H9 (cell line): ENCODE results near the gene STRIT1. TPM values are rescaled to one million over a fixed set of nuclear protein-coding genes. Genes with fewer than 3 reads are reported as not detected.

Source experiments
- DNase-seq: peaks from one replicate; pipeline ENCODE4 v3.0.0-alpha.2; 2017
- H2AFZ ChIP-seq: one replicate; pipeline ENCODE4 v1.6.1; 2013; ENCODE audit warnings: mild to moderate bottlenecking, low read length, control low read depth, moderate library complexity
- H2AK5ac ChIP-seq: 2 replicates; pipeline ENCODE4 v1.6.1; 2013; ENCODE audit warnings: low read length, control low read depth, mixed read lengths; ENCODE audit not compliant: insufficient read length
- H2BK120ac ChIP-seq: one replicate; pipeline ENCODE4 v1.6.1; 2013; ENCODE audit warnings: low read depth, mild to moderate bottlenecking, low read length, control low read depth, inconsistent platforms; ENCODE audit not compliant: poor library complexity, severe bottlenecking
- H2BK12ac ChIP-seq: 2 replicates; pipeline ENCODE4 v1.6.1; 2013; ENCODE audit warnings: low read length, control low read depth, mixed read lengths, low read depth; ENCODE audit not compliant: insufficient read length
- H2BK15ac ChIP-seq: 2 replicates; pipeline ENCODE4 v1.6.1; 2013; ENCODE audit warnings: low read depth, low read length, control low read depth
- H2BK20ac ChIP-seq: one replicate; pipeline ENCODE4 v1.6.1; 2013; ENCODE audit warnings: low read depth, mild to moderate bottlenecking, low read length, control low read depth, inconsistent platforms; ENCODE audit not compliant: poor library complexity, severe bottlenecking
- H2BK5ac ChIP-seq: 2 replicates; pipeline ENCODE4 v1.6.1; 2013; ENCODE audit warnings: low read length, control low read depth, mixed read lengths; ENCODE audit not compliant: insufficient read length
- H3K14ac ChIP-seq: 2 replicates; pipeline ENCODE4 v1.6.1; 2013; ENCODE audit warnings: low read length, control low read depth; ENCODE audit not compliant: insufficient read depth
- H3K18ac ChIP-seq: 2 replicates; pipeline ENCODE4 v1.6.1; 2013; ENCODE audit warnings: low read depth, mild to moderate bottlenecking, mixed read lengths, low read length, control low read depth; ENCODE audit not compliant: insufficient read length
- H3K23ac ChIP-seq: 2 replicates; pipeline ENCODE4 v1.6.1; 2013; ENCODE audit warnings: low read length, control low read depth, mixed read lengths, low read depth; ENCODE audit not compliant: insufficient read length
- H3K23me2 ChIP-seq: 2 replicates; pipeline ENCODE4 v1.6.1; 2013; ENCODE audit warnings: low read depth, mild to moderate bottlenecking, mixed read lengths, low read length, control low read depth; ENCODE audit not compliant: insufficient read length, poor library complexity, severe bottlenecking
- H3K27ac ChIP-seq: 2 replicates; pipeline ENCODE4 v1.5.1; 2013; ENCODE audit warnings: low read length, control low read depth, mixed read lengths, low read depth; ENCODE audit not compliant: insufficient read length
- H3K27me3 ChIP-seq: 2 replicates; pipeline ENCODE4 v1.6.1; 2013; ENCODE audit warnings: low read length, control low read depth, inconsistent platforms; ENCODE audit not compliant: insufficient read depth
- H3K4ac ChIP-seq: 2 replicates; pipeline ENCODE4 v1.6.1; 2013; ENCODE audit warnings: low read depth, mild to moderate bottlenecking, control low read depth, inconsistent platforms, low read length, moderate library complexity
- H3K4me1 ChIP-seq: 2 replicates; pipeline ENCODE4 v1.6.1; 2013; ENCODE audit warnings: low read length, control low read depth, inconsistent platforms; ENCODE audit not compliant: insufficient read depth
- H3K4me2 ChIP-seq: 2 replicates; pipeline ENCODE4 v1.6.1; 2013; ENCODE audit warnings: low read length, control low read depth, mixed read lengths; ENCODE audit not compliant: insufficient read length, insufficient read depth
- H3K56ac ChIP-seq: 2 replicates; pipeline ENCODE4 v1.6.1; 2013; ENCODE audit warnings: low read depth, mild to moderate bottlenecking, mixed read lengths, low read length, control low read depth; ENCODE audit not compliant: insufficient read length
- H3K79me1 ChIP-seq: 2 replicates; pipeline ENCODE4 v1.6.1; 2013; ENCODE audit warnings: low read depth, mild to moderate bottlenecking, moderate library complexity, low read length, control low read depth, inconsistent platforms; ENCODE audit not compliant: insufficient read depth, poor library complexity, severe bottlenecking
- H3K79me2 ChIP-seq: 2 replicates; pipeline ENCODE4 v1.6.1; 2013; ENCODE audit warnings: low read length, control low read depth, inconsistent platforms; ENCODE audit not compliant: insufficient read depth
- H3K9ac ChIP-seq: 2 replicates; pipeline ENCODE4 v1.6.1; 2013; ENCODE audit warnings: low read length, control low read depth, mixed read lengths; ENCODE audit not compliant: insufficient read length; ENCODE audit errors: extremely low read depth
- H3K9me3 ChIP-seq: one replicate; pipeline ENCODE4 v1.6.1; 2013; ENCODE audit warnings: low read depth, low read length, inconsistent platforms; ENCODE audit not compliant: control insufficient read depth
- H3T11ph ChIP-seq: one replicate; pipeline ENCODE4 v1.6.1; 2013; ENCODE audit warnings: mild to moderate bottlenecking, low read length, control low read depth, inconsistent platforms
- H4K20me1 ChIP-seq: one replicate; pipeline ENCODE4 v1.6.1; 2013; ENCODE audit not compliant: control insufficient read depth, insufficient read length, insufficient read depth
- H4K5ac ChIP-seq: 2 replicates; pipeline ENCODE4 v1.6.1; 2013; ENCODE audit warnings: low read depth, mild to moderate bottlenecking, mixed read lengths, low read length, control low read depth; ENCODE audit not compliant: insufficient read length
- H4K8ac ChIP-seq: replicated peaks from 2 replicates; pipeline ENCODE4 v1.6.1; 2013; ENCODE audit warnings: low read length, control low read depth, mixed read lengths, low read depth; ENCODE audit not compliant: insufficient read length
- H4K91ac ChIP-seq: 2 replicates; pipeline ENCODE4 v1.6.1; 2013; ENCODE audit warnings: low read depth, mild to moderate bottlenecking, moderate library complexity, mixed read lengths, low read length, control low read depth; ENCODE audit not compliant: insufficient read length
- H3K27ac Mint-ChIP-seq, 3 experiments: 2 replicates in 2 of 3; 3 replicates in 1 of 3; pipeline ENCODE4 v1.8.0; 2020 to 2021; ENCODE audit warnings: mixed read lengths in 3 of 3, mild to moderate bottlenecking in 1 of 3, moderate library complexity in 1 of 3
- H3K27me3 Mint-ChIP-seq: 2 replicates; pipeline ENCODE4 v1.8.0; 2021; ENCODE audit warnings: low read depth, mild to moderate bottlenecking, moderate library complexity, mixed read lengths
- H3K36me3 Mint-ChIP-seq, 3 experiments: 2 replicates in 2 of 3; 3 replicates in 1 of 3; pipeline ENCODE4 v1.8.0; 2020 to 2021; ENCODE audit warnings: low read depth in 3 of 3, mixed read lengths in 3 of 3; ENCODE audit not compliant: insufficient read depth in 1 of 3
- H3K4me1 Mint-ChIP-seq, 2 experiments: 2 replicates each; pipeline ENCODE4 v1.8.0; 2020; ENCODE audit warnings: mixed read lengths in 2 of 2
- H3K4me3 Mint-ChIP-seq, 2 experiments: 2 replicates in 1 of 2; 3 replicates in 1 of 2; pipeline ENCODE4 v1.8.0; 2020 to 2021; ENCODE audit warnings: mild to moderate bottlenecking in 2 of 2, mixed read lengths in 2 of 2, moderate library complexity in 1 of 2
- H3K9me3 Mint-ChIP-seq, 2 experiments: 2 replicates in 1 of 2; 3 replicates in 1 of 2; pipeline ENCODE4 v1.8.0; 2020; ENCODE audit warnings: mild to moderate bottlenecking in 2 of 2, mixed read lengths in 2 of 2, moderate library complexity in 1 of 2
- WGBS: extraction: QIAGEN DNeasy Blood & Tissue Kit; methylation state at CpG from one replicate; pipeline ENCODE4 v1.1.7; 2013; ENCODE audit warnings: missing lambda C conversion rate, low lambda C conversion rate, mixed read lengths; ENCODE audit not compliant: insufficient read length; ENCODE audit errors: extremely low coverage; 5-methylcytosine and 5-hydroxymethylcytosine counted together
- total RNA-seq: library from RNA; stranded (reverse); gene quantifications from 2 replicates; pipeline ENCODE4 v1.2.1, GENCODE V29; 2021
- TF ChIP-seq, protein P1 (sequence below): fragments of 200-600 bp; sonication (generic); conservative IDR thresholded peaks from 3 replicates; pipeline ENCODE4 v1.8.0; 2021; ENCODE audit warnings: antibody characterized with exemption, mild to moderate bottlenecking

STRIT1 gene
- total RNA-seq, 1 experiment from 2014 or later = not detected

DNA sequence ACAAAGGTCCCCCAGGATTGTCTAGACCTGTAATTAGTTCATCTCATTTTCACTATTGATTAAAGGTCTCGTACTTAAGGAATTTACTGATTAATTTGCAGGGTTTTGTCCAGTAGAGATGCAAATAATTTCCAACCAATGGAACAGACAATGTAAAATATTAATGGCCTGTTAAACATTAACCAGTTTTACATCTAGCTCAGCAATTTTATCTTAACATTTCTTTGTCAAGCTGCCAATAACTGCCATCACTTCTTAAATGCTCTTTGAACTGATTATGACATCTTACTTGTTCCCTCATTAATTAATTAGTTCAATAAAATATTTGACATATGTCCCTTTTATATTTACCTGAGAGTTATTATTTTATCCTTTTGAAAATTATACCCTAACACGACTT lies 9.4 kb upstream of the STRIT1 start:
- no peaks in the 10 kb centered on the region for H3K79me1 ChIP-seq
- H2AK5ac ChIP-seq = no peak overlapping the region
- no peak overlapping the region for H3K14ac ChIP-seq
- TF ChIP-seq, protein P1, sequence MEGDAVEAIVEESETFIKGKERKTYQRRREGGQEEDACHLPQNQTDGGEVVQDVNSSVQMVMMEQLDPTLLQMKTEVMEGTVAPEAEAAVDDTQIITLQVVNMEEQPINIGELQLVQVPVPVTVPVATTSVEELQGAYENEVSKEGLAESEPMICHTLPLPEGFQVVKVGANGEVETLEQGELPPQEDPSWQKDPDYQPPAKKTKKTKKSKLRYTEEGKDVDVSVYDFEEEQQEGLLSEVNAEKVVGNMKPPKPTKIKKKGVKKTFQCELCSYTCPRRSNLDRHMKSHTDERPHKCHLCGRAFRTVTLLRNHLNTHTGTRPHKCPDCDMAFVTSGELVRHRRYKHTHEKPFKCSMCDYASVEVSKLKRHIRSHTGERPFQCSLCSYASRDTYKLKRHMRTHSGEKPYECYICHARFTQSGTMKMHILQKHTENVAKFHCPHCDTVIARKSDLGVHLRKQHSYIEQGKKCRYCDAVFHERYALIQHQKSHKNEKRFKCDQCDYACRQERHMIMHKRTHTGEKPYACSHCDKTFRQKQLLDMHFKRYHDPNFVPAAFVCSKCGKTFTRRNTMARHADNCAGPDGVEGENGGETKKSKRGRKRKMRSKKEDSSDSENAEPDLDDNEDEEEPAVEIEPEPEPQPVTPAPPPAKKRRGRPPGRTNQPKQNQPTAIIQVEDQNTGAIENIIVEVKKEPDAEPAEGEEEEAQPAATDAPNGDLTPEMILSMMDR = no peak
- Mint-ChIP-seq H3K4me1 (peaks cover 2 to 3% of the 10 kb centered on the region in 2 experiments; a peak in 1 of 4 replicates), H3K9me3 (peaks cover 3 to 4% of the 10 kb centered on the region in 2 experiments; a peak in 3 of 5 replicates), H3K4me3 (no peak overlapping the region), H3K27me3 (no peaks in the 10 kb centered on the region), H3K27ac (no peak overlapping the region), H3K36me3 (peaks cover 2 to 4% (median 2%) of the 10 kb centered on the region in 3 experiments; a peak in 3 of 7 replicates)
- no peak overlapping the region for H3K18ac ChIP-seq
- no peak overlapping the region for H3K9ac ChIP-seq
- H2BK5ac ChIP-seq = no peak overlapping the region
- no peaks in the 10 kb centered on the region for H3K4me1 ChIP-seq
- H3K9me3 ChIP-seq = no peaks in the 10 kb centered on the region
- no peak overlapping the region for H4K91ac ChIP-seq
- no peaks in the 10 kb centered on the region for H3K79me2 ChIP-seq
- H3K27me3 ChIP-seq = no peaks in the 10 kb centered on the region
- no peak overlapping the region for H2AFZ ChIP-seq
- no peak overlapping the region for H4K8ac ChIP-seq
- no peak overlapping the region for H2BK120ac ChIP-seq
- no peak overlapping the region for H3K56ac ChIP-seq
- no peak for DNase-seq
- no peak overlapping the region for H3K23ac ChIP-seq
- no peak overlapping the region for H3K27ac ChIP-seq
- no peaks in the 10 kb centered on the region for H3K23me2 ChIP-seq
- no peaks in the 10 kb centered on the region for H4K20me1 ChIP-seq
- no CpG with 5 or more reads among the region's 2 CpGs for WGBS
- H3K4ac ChIP-seq = no peak overlapping the region
- H3T11ph ChIP-seq = no peak overlapping the region
- H2BK20ac ChIP-seq = no peak overlapping the region
- no peak overlapping the region for H3K4me2 ChIP-seq
- no peak overlapping the region for H2BK12ac ChIP-seq
- H4K5ac ChIP-seq = no peak overlapping the region
- no peak overlapping the region for H2BK15ac ChIP-seq
